22Rv1 (cell line): ENCODE results near the gene FXYD6.

Source experiments
- CTCF ChIP-seq: fragments of 450-650 bp; IDR thresholded peaks from 2 replicates; pipeline ENCODE4 v1.5.1; 2017; ENCODE audit warnings: mild to moderate bottlenecking
- ZFX ChIP-seq: fragments of 450-650 bp; IDR thresholded peaks from 2 replicates; pipeline ENCODE4 v1.6.1; 2017; ENCODE audit warnings: antibody characterized with exemption, borderline replicate concordance

- TF ChIP-seq CTCF (no peak), ZFX (no peak)
Observed at GRCh38 chr11:117830674-117831351, 45.6 kb downstream of the FXYD6 start.
